Erythroblast (primary cell): ENCODE results near the gene RETNLB.

Source experiments
- DNase-seq, 2 experiments: peaks; one replicate each; lab custom pipeline; 2025; lab: John Stamatoyannopoulos, UW
- GATA1 ChIP-seq: IDR thresholded peaks from 2 replicates; pipeline ENCODE4 v1.6.1; 2011; ENCODE audit warnings: low read depth, mild to moderate bottlenecking, control low read depth, low read length, moderate library complexity
- POLR2A ChIP-seq: IDR thresholded peaks from 2 replicates; pipeline ENCODE4 v1.6.1; 2011; ENCODE audit warnings: mild to moderate bottlenecking, low read length

The RETNLB gene

DNA sequence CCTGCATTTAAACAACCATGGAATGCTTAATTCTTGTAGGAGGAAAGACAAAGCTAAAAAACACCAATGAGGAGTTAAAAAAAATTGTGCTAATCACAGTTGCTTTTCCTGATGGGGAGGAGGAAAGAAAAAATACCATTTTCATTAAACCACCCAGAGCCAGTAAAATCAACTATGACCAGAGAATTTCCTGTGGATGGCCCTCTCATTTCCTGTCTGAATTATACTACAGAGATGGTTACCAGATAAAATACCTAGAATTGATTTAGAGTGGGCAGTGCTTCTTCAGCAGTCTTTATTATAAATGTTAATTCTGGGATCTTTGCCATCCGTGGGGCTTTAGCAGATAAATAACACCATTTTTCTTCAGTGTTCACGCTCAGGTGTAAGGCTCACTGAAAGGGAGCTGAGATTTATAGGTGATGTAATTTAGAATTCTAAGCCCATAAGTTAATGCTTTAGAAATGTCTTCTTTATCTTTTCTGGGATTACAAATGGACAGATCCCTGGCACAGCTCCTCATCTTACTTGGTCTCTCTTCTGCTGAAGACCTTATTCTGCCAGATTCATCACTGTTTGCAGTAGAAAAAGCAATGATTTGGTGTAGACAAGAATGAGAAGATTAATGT lies 37.9 kb downstream of the RETNLB start:
- no peak for TF ChIP-seq GATA1
- no peak for TF ChIP-seq POLR2A
- DNase-seq, result no peak

DNA sequence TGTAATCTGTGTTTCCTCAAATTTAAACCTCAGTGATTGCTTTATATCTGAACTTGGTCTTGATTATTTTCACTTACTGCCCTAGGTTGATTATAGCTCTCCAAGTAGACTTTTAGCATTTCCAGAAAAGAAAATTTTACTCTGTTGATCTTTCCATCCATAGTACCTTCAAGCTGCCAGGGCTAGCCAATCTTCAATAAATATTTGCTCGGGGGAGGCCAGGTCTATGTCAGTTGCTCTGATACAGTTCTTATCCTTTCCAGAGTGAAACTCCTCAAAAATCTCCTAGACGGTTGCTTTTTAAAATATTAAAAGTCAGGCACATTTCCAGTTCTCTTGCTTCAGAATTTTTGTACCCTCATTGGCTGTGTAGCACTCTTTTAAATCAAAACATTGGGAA lies 38.8 kb downstream of the RETNLB start:
- TF ChIP-seq GATA1 (no peak), POLR2A (no peak)
- DNase-seq, result no peak

DNA sequence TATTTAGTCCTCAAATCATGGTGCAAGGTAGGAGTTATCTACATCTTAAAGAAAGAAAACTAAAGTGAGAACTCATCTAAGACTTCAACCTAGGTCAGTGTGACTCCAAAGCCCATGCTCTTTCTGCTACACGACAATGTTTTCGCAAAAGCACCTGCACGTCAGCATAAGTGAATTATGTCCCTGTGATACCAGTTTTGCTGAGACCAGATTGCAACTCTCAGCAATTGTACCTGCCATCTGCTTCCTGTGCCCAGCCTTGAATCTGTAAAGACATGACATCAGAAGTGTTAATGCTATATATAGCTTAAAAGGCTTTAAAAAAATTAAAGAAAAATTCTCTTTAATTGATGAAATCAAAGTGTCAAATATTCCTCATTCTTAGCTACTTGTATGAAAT lies 43.4 kb downstream of the RETNLB start:
- TF ChIP-seq GATA1 (no peak), POLR2A (no peak)

DNA sequence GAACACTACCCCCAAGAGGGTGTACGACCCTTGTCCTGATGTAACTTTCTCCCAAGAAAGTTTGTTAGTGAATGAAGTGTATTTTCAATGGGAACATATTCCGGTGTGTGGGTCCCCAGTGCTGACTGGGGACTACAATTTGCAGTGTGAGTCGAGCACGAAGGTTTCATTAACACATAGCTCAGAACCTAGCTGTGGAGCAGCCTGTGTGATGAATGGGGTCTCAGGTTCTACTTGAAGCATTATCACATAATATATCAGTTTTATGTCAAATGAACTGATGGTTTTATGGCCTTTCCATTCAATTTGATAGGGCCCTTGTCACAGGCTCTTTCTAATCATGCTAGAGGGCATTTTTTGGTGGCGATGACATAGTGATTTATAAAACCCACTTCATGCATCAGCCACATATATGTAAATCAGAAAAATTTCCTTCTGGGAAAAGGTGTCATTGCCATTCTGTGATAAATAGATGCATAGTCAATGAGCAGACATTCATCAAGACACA lies 44.1 kb downstream of the RETNLB start:
- no peak for DNase-seq
- TF ChIP-seq POLR2A, result no peak
- no peak for TF ChIP-seq GATA1

More for the DNA sequence above, 43.4 kb downstream of the RETNLB start:
- DNase-seq, result no peak
